Measurements from ENCODE around the gene TNNT3.
"Not testable (repeated sequence)": the region's sequence is repeated elsewhere in the genome, so short reads cannot be mapped to it uniquely, and the experiment has no call there.

The TNNT3 gene

DNA sequence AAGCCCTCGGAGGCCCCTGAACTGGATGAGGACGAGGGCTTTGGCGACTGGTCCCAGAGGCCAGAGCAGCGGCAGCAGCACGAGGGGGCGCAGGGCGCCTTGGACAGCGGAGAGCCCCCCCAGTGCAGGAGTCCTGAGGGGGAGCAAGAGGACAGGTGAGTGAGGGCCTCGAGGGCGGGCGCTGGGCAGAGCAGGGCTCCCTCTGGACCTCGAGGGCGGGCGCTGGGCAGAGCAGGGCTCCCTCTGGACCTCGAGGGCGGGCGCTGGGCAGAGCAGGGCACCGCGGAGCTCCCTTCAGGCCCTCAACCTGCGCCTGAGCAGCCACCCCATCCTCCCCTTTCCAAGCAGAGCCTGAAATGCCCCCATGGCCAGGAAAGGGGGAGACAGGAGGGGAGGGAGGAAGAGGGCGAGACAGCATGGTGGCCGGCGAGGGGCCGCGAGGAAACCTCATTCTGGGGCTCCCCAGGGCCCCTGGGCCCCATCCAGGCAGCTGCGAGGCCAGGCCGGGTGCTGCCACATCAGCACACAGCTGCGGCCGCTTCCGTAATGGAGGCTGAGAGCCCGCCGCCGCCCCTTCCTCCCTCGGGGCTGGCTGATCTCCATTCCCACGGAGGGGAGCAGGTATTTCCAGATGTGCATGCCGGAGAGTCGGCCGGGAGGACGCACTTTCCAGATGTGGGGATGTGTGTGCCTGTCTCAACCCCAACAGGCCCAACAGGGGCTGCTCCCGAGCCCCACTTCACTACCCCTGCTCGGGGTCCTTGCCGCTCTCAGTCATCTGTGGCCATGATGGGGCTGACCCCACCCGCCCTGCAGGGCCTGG lies 37.9 kb upstream of the TNNT3 start:
- DNase-seq: no peak

DNA sequence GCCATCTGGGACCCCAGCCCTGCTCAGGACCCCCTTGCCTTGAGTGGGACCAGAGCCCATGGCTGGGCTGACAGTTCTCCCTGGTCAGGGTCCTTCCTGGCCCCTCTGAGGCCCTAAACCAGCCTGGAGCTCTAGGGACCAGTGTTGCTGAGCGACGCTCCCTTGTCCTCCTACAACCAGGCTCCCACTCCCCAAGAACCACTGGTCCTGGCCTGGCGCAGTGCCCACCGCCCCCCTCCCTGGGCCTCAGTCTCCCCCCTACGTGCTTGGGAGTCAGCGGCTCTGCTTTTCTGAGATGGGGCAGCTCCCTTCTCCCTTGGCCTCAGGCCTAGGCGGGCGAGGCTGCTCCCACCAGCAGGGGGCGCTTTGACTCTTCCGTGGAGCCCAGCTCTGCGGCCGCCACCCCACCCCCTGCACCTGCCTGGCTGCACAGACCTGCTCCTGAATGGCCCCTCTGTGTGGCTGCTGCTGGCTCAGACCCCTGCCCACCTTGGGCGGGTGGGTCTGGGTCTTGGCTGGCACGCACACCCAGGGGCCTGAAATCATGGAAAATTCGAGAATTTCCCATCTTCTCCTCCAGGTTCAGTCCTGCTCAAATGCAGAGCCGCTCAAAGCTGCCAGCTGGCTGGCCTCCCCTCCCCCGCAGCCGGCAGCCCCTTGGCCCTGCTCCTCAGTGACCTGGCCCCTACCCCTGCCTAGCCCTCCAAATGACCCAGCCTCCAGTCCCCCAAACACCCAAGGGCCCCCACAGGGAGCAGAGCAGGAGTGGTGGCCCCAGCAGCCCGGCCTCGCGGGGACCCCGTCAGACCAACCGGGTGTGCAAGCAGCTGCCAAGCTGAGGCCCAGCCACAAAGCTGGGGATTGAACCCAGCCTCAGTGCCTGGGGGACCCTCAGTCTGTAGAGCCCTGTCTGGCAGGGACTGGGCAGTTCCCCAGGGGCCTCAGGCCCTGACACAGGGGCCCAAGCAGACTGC lies 37.0 kb upstream of the TNNT3 start:
- DNase-seq: peak; percentile 78

DNA sequence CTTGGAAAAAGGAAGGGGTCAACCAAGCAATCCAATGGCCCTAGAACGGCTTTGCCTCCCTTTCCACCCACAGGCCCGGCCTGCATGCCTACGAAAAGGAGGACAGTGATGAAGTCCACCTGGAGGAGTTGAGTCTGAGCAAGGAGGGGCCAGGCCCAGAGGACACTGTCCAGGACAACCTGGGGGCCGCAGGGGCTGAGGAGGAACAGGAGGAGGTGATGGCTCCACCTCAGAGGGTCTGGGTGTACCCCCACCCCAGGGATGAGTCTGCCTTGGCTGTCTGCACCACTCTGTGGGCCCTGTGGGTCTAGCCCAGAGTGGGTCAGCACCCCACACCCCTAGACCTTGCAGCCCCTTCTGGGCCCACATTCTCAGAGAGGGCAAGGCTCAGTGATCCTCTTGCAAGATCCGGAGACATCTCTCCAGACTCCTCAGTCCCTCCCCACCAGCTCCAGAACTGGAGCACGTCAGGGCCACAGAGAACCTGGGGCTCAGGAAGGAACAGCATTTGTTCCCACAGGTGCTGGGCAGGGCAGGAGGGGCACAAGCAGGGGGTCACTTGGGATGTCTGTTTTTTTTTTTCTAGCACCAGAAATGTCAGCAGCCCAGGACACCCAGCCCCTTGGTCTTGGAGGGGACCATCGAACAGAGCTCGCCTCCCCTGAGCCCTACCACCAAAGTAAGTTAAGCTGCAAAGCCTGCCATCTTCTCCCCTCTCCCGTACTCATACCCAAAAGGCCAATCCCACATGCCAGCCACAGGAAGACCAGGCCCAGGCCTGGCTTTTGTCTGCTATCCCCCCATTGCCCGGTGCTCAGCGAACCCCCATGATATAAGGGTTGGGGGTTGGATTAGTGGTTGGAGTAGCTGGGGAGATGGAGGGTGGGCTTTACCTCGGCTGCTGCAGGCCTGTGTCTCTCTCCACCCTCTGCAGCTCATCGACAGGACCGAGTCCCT lies 35.9 kb upstream of the TNNT3 start:
- no peak for DNase-seq

DNA sequence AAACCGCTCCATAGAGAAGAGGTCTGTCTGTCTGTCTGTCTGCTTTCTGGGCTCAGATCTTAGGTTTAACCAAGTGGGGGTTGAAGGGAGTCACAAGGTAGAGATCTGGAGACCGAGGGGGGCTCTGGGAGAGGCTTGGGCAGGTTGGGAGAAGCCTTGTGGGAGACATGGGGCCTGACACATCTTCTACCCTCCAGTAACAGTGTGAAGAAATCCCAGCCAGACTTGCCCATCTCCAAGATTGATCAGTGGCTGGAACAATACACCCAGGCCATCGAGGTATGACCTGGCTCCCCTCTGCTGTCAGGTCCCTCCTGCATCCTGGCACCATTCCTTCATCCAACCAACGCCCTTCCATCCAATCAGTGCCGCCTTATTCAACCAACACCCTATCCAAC lies 35.2 kb upstream of the TNNT3 start:
- no peak for DNase-seq

DNA sequence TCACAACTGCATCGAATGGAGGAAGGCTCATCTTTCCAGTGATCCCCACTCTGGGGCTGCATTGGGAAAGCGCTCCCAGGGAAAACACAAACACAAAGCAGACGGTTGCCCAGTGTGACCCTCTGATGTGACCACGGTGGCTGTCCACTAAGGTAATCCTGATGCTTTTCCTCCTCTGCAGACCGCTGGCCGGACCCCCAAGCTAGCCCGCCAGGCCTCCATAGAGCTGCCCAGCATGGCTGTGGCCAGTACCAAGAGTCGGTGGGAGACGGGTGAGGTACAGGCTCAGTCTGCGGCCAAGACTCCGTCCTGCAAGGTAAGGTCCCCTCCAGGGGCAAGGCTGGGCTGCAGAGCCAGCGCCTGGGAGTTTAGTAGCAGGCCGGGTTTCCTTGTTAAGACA lies 33.0 kb upstream of the TNNT3 start:
- DNase-seq: not testable (repeated sequence)

DNA sequence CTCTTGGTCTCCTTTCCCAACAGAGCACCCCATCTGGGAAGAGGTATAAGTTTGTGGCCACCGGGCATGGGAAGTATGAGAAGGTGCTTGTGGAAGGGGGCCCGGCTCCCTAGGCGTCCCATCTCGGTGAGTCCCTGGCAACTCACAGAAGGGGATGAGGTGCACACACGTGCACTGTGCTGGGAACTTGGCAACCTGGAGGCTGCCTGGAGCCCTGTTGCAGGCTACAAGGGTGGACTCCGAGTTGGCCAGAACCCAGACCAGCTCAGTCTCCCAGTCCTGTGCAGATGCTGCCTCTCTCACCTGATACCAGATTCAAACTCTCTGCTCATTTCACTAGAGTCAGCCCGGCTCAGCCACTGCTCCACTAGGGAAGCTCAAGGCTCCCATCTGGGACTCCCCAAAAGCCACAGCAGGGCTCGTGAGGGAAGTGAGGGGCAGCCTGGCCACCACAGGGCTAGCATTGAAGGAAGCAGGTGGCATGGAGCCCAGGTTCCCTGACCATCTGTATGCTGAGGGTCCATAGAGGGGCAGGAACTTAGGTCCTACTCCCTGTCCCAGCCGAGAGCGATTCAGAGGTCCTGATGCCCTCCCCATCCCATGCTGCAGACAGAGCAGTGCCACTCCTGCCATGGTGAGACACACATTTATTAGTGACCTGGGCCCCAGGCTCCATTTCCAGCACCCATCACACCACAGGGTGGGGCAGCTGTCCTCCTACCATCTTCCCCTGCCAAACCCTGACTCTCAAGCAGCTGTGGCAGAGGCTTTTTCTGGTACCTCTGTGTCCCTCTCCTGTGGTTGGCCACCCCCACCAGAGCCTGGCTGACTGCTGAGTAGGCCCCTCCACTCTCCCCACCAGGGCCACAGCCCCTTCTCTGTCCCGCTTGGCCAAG lies 31.8 kb upstream of the TNNT3 start:
- DNase-seq: no peak

DNA sequence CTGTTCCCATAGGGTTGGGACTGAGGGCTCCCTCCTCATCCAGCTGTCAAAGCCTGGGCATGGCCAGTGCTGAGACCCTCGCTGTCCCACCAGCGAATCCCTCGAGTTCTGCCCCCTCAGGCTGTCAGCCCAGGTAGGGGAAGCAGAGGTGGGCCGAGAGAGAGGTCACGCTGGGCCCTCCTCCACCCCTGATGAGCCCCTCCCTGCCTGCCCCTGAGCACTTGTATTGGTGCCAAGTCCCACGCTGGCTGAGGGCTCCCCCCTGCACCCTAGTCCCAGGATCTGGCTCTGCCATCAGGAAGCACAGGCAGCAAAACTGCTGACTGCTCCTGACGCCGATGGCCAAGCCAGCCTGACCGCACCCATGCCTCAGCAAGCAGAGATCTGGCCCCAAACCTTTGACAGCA lies 31.2 kb upstream of the TNNT3 start:
- DNase-seq: no peak

DNA sequence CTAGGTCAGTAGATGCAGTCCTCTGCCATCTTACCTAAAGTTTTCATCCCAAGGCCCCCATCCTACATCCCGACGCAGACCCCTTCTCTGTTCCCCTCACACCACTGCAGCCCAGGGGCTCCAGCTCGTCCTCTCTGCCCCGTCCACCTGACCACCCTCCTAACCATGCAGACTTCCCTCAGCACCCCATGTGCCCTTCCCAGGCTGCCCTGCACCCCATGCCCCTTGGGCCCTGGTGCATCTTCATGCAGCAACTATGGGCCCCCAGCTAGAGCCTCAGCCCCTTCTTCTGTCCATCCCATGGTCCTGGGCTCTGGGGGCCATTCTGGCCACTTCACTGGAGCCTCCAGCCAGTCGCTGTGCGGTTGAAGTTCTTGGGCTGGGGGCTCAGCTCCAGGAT lies 30.7 kb upstream of the TNNT3 start:
- DNase-seq: no peak

DNA sequence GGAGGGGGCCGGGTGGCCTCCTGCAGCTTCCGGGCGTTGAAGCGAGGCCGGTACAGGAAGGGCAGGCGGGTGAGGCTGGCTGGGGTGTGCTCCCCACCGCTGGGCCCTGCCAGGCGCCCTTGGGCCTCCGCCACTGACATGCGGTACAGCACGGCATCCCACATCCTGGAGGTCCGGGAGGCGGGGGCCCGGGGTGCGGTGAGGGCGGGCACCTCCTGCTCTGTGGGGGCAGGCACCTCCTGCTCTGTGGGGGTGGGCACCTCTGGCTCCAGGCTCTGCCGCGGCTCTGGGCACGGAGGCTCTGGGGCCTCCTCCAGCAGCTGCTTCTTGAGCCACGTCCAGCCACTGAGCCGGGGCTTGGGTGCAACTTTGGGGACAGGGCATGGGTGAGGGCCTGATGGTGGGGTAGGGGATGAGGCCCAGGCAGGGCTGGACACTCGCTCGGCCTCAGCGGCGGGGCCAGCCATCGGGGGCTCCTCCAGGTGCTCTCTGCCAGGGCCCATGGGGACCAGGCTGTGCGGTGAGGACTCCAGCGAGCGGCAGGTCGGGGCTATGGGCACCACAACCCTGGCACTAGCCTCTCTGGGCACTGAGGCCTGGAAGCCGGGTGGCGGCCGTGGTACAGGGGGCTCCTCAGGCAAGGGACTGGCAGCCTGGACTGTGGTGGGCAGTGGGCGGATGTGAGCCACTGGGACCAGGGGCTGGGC lies 30.1 kb upstream of the TNNT3 start:
- DNase-seq: peak; percentile 82

DNA sequence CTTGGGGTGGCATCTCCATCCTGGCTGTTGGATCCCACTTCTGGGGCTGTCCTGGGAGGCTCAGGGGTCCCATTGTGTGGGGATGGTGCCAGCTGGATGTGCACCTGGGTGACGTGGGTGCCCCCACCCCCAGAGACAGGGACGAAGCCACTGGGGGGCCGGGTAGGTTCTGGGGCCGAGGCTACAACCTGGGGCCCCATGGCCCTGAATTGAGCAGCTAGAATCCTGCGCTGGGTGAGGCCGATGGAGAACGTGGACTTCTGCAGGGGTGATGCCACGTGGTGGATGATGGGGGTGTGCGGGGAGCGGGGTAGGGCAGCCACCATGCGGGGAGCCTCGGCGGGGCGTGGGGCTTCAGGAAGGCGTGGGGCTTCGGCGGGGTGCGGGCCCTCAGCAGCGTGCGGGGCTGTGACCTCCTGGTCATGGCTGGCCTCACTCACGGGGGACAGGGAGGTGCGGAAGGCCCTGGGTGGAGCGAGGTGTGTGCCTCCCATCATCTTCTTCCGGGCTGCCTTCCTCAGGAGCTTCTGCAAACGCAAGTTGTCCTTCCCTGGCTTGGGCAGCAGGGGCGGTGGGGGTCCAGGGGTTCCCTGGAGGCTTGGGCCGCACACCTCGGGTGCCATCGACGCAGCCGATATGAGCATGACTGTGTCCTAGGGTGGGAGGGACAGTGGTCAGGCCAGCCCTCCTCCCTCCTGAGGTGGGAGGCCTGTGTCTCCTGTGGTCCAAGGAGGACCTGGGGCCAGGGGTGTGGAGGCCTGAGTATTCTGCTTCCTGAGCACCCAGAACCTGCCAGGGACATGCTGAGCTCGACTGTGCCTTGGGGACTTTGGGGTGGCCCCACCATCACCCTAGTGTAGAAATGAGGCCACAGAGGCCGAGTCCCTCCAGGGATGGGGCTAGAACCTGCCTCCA lies 29.3 kb upstream of the TNNT3 start:
- DNase-seq: no peak

DNA sequence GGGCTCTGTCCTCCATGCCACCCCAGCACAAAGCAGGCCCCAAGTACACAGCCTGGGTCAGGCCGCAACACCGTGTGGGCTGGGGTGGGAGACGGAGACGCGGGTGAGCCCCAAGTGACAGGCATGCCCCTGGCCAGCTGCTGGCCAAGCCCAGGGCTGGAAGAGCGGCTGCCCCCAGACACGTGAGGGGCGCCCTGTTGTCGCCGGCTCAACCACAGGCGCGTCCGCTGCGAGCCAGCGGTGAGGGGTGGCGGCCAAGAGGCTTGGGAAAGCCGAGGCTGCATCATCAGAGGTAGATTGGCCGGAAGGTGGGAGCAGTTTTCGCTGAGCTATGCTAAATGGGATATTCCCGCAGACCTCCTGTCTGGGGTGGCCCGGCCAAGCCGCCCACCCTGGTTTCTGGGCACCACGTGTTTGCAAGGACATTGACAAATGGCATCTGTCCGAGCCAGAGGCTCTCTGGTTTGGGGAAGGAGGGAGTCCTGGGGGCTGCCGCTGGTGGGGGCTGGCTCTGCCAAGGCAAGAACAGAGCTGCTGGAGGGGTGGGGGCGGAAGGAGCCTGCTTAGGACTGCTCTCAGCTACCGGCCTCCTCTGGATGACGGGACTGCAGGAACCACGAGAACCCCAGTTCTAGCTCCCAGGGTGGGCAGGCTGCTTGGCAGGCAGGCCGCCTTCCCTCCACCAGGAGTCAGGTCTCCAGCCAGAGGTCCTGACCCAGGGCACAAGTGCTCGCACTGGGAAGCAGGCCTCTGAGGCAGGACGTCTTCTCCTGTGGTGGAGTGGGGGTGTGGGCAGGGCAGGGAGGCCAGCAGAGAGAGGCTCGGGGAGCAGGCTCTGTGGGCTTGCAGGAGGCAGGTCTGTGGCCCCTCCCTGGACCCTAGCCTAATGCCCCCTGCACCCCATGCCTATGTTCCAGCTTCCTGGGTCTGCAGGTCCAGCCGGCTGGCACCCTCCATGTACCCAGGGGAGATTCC lies 28.4 kb upstream of the TNNT3 start:
- DNase-seq: no peak

DNA sequence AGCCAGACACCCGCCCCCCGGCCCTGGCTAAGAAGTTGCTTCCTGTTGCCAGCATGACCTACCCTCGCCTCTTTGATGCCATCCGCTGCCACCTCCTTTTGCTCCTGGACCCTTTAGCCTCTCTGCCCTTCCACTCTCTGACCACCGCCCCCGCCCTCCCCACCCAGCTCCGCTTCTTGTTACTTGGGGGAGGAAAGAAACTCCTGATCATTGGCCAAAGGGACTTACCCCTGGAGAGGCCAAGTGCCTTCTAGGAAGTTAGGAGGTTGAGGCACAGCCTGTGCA lies 27.7 kb upstream of the TNNT3 start, which contains the start of gene PRR33:
TSS of gene PRR33 (minus strand) at position 65 of the 285 bp plus-strand sequence. CDS start 1,311 bp downstream, outside the sequence.
- no peak for DNase-seq

DNA sequence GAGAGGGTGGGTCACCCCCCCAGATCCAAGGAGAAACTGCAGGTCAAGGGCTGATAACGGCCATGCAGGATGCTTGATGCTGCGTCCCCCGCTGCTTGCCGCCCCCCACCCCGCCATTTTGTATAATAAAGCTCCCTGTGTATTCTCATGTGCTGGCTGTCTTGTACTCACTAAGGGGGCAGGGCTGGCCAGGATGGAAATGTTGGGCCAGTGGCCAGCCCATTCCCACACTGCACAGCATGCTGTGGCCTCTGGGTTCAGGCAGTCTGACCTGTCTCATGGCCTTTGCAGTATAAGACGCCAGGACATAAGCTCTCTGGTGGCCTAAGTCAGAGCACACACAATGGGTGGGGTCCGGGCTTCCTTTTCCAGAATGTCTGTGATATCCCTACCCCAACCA lies 27.4 kb upstream of the TNNT3 start:
- no peak for DNase-seq

DNA sequence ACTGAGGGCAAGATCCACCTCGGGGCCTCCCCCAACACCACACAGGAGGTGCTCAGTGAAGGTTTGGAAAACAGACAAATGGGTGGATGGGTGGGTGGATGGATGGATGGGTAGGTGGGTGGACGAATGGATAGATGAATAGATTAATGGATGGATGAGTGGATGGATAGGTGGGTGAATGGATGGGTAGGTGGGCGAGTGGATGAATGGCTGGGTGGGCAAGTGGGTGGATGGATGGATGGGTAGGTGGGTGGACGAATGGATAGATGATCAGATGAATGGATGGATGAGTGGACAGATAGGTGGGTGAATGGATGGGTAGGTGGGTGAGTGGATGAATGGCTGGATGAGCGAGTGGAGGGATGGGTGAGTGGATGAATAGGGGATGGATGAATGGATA lies 26.9 kb upstream of the TNNT3 start:
- no peak for DNase-seq

DNA sequence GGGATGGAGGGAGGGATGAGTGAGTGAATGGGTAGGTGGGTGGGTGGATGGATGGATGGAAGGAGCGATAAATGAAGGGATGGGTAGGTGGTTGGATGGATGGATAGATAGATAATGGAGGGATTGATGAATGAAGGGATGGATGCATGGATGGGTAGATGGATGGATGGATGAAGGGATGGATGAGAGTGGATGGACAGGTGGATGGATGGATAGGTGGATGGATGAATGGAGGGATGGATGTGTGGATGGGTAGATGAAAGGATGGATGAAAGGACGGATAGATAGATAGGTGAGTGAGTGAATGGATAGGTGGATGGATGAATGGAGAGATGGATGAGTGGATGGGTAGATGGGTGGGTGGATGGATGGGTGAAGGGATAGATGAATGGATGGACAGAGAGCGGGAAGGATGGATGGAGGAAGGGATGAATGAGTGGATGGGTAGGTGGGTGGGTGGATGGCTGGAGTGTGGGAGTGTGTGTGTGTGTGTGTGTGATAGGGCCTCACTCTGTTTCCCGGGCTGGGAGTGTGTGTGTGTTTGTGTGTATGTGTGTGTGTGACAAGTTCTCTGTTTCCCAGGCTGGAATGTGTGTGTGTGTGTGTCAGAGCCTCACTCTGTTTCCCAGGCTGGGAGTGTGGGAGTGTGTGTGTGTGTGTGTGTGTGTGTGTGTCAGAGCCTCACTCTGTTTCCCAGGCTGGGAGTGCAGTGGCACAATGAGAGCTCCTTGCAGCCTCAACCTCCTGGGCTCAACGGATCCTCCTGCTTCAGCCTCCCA lies 25.7 kb upstream of the TNNT3 start:
- no peak for DNase-seq

DNA sequence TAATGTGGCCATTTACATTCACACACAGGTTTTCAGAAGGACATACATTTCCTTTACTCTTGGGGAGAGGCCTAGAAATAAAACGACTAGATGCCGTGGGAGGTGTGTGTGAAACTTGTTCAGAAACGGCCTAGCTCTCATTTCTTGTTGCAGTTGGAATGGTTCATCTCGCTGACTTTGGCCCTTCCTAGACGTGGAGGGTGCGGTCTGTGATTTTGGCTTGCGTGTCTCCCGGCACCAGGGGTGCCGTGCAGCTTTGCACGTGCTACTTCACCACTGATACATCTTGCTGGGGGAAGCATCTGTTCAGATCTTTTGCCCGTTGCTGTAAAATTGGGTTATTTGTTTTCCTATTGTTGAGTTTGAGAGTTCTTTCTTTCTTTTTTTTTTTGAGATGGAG lies 24.7 kb upstream of the TNNT3 start:
- DNase-seq: no peak

DNA sequence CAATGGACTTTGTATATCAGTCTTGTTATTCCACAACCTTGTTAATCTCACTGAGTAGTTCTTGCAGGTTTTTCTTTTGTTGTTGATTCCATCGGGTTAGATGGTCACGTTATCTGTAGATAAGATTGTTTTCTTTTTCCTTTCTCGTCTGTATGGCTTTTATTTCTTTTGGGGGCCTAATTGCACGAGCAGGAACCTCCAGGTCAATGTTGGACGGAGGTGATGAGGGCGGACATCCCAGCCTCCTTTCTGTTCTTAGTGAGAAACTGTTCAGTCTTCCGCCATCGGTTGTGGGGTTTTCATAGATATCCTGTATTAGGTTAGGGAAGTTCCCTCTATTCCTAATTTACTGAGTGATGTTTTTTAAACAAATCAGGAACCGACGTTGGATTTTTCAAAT lies 23.0 kb upstream of the TNNT3 start:
- no peak for DNase-seq

DNA sequence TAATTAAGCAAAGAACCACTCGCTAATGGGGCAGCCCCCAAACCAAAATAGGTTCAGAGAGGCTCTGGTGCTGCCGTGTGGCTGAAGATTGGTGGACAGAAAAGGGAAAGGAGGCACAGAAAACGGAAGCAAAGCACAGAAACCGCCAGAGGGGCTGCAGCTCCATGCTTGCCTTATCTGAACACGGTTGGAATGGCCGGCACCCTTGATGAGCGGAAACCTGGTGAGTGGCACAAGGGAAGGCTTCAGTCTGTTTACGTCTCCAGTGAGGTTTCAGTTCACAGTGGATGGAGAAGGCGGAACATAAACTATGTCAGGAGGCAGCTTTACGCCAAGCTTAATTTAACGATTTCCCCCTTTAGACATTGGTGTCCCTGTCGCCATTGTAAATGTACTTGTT lies 22.6 kb upstream of the TNNT3 start:
- no peak for DNase-seq
